Hepatic stellate cell (primary cell): ENCODE data around the gene ASPM.
"Not testable (repeated sequence)": the region's sequence is repeated elsewhere in the genome, so short reads cannot be mapped to it uniquely, and the experiment has no call there.

Experiments used
- DNase-seq: peaks from one replicate; pipeline ENCODE4 v3.0.0; 2011; ENCODE audit warnings: low spot score

The ASPM gene

GRCh38 chr1:197145446-197146024 is 934 bp downstream of the ASPM start:
- DNase-seq: no peak

GRCh38 chr1:197144570-197145325 is 1.7 kb downstream of the ASPM start:
- DNase-seq: peak; percentile 20

GRCh38 chr1:197143276-197143675 is 3.2 kb downstream of the ASPM start:
- DNase-seq: no peak

GRCh38 chr1:197141575-197141974 is 4.9 kb downstream of the ASPM start:
- DNase-seq: no peak

- no peak for DNase-seq
These were observed 6.3 kb downstream of the ASPM start for GRCh38 chr1:197140121-197140520.

- no peak for DNase-seq
These were observed 7.3 kb downstream of the ASPM start for GRCh38 chr1:197139169-197139568.

GRCh38 chr1:197137322-197137721 is 9.1 kb downstream of the ASPM start:
- DNase-seq: no peak

GRCh38 chr1:197130677-197131304 is 15.7 kb downstream of the ASPM start:
- DNase-seq: peak; percentile 11

GRCh38 chr1:197129698-197130097 is 16.8 kb downstream of the ASPM start:
- no peak for DNase-seq

GRCh38 chr1:197127246-197127912 is 19.1 kb downstream of the ASPM start:
- DNase-seq: no peak

GRCh38 chr1:197126691-197127090 is 19.8 kb downstream of the ASPM start:
- DNase-seq: no peak

- DNase-seq: no peak
These were observed 22.1 kb downstream of the ASPM start for GRCh38 chr1:197124376-197124775.

GRCh38 chr1:197116156-197116555 is 30.3 kb downstream of the ASPM start:
- no peak for DNase-seq

GRCh38 chr1:197106869-197107268 is 39.6 kb downstream of the ASPM start:
- no peak for DNase-seq

- DNase-seq: no peak
These were observed 43.2 kb downstream of the ASPM start for GRCh38 chr1:197103300-197103699.

- no peak for DNase-seq
These were observed 44.5 kb downstream of the ASPM start for GRCh38 chr1:197101978-197102377.

GRCh38 chr1:197100677-197101076 is 45.8 kb downstream of the ASPM start:
- DNase-seq: no peak

- DNase-seq: no peak
These were observed 47.0 kb downstream of the ASPM start for GRCh38 chr1:197099444-197099843.

GRCh38 chr1:197096971-197097370 is 49.5 kb downstream of the ASPM start:
- not testable (repeated sequence) for DNase-seq

- DNase-seq: no peak
These were observed 50.3 kb downstream of the ASPM start for GRCh38 chr1:197096137-197096536.

- no peak for DNase-seq
These were observed 53.1 kb downstream of the ASPM start for GRCh38 chr1:197093226-197093885.

GRCh38 chr1:197092491-197093023 is 53.9 kb downstream of the ASPM start:
- no peak for DNase-seq
